SK-N-SH (cell line): ENCODE results near the gene CLEC4G. TPM values are rescaled to one million over a fixed set of nuclear protein-coding genes. Genes with fewer than 3 reads are reported as not detected.

Experiments
- CTCF ChIA-PET: fragments of 300-600, 350-600 bp; formaldehyde crosslinking; extraction: SDS; loops from one replicate; lab custom pipeline; 2021; lab: Yijun Ruan, JAX
- POLR2A ChIA-PET: fragments of 350-600 bp; sonication (Branson Sonifier 250); formaldehyde crosslinking; extraction: SDS; loops from one replicate; lab custom pipeline; 2020; ENCODE audit warnings: antibody characterized with exemption, inconsistent platforms; lab: Yijun Ruan, JAX
- DNase-seq: peaks from one replicate; pipeline ENCODE4 v3.0.0; 2012
- H2AFZ ChIP-seq: fragments of 200-600 bp; sonication (generic); 2 replicates; pipeline ENCODE4 v1.8.1; 2016; ENCODE audit warnings: antibody characterized with exemption, mild to moderate bottlenecking, low read depth
- H3F3A ChIP-seq: fragments of 200-600 bp; sonication (generic); replicated peaks from 2 replicates; pipeline ENCODE3; 2016; ENCODE audit warnings: antibody characterized with exemption, mild to moderate bottlenecking; ENCODE audit not compliant: insufficient read depth
- H3K27ac ChIP-seq, 2 experiments: fragments of 200-500 bp in 1 of 2; fragments of 200-600 bp in 1 of 2; sonication (Bioruptor generic) in 1 of 2; sonication (generic), shearing (Covaris generic) in 1 of 2; 2 replicates each; pipeline versions ENCODE4 v1.5.1 to v1.6.1; 2014 to 2016; ENCODE audit warnings: low read depth in 2 of 2, inconsistent platforms in 1 of 2, low read length in 1 of 2, mild to moderate bottlenecking in 1 of 2, mixed read lengths in 1 of 2
- H3K27me3 ChIP-seq: fragments of 200-600 bp; sonication (generic), shearing (Covaris generic); 2 replicates; pipeline ENCODE4 v1.6.1; 2016; ENCODE audit warnings: mixed run types; ENCODE audit not compliant: insufficient read depth
- H3K36me3 ChIP-seq, 2 experiments: fragments of 200-500 bp in 1 of 2; fragments of 200-600 bp in 1 of 2; sonication (Bioruptor generic) in 1 of 2; sonication (generic) in 1 of 2; replicated peaks in 1 of 2; 2 replicates each; pipeline versions ENCODE3 to v1.5.1; 2014 to 2016; ENCODE audit warnings: low read length in 1 of 2, mild to moderate bottlenecking in 1 of 2; ENCODE audit not compliant: insufficient read depth in 2 of 2, control insufficient read depth in 1 of 2
- H3K4me1 ChIP-seq, 2 experiments: fragments of 200-500 bp in 1 of 2; fragments of 200-600 bp in 1 of 2; sonication (Bioruptor generic) in 1 of 2; sonication (generic), shearing (Covaris generic) in 1 of 2; 2 replicates each; pipeline versions ENCODE4 v1.5.1 to v1.6.1; 2014 to 2016; ENCODE audit warnings: low read depth in 1 of 2, low read length in 1 of 2, mixed run types in 1 of 2; ENCODE audit not compliant: insufficient read depth in 2 of 2, control insufficient read depth in 1 of 2
- H3K4me2 ChIP-seq: fragments of 200-600 bp; sonication (generic), shearing (Covaris generic); 2 replicates; pipeline ENCODE4 v1.6.1; 2017; ENCODE audit warnings: mixed run types
- H3K4me3 ChIP-seq, 2 experiments: fragments of 200-500 bp in 1 of 2; fragments of 200-600 bp in 1 of 2; sonication (Bioruptor generic) in 1 of 2; sonication (generic), shearing (Covaris generic) in 1 of 2; 2 replicates each; pipeline versions ENCODE4 v1.5.1 to v1.8.1; 2014 to 2016; ENCODE audit warnings: low read depth in 2 of 2, inconsistent platforms in 1 of 2, low read length in 1 of 2, mild to moderate bottlenecking in 1 of 2, mixed read lengths in 1 of 2, moderate library complexity in 1 of 2
- H3K79me2 ChIP-seq: fragments of 200-600 bp; sonication (generic); 2 replicates; pipeline ENCODE4 v1.8.1; 2017; ENCODE audit warnings: mild to moderate bottlenecking; ENCODE audit not compliant: insufficient read depth
- H3K9ac ChIP-seq: fragments of 200-600 bp; sonication (generic); 2 replicates; pipeline ENCODE4 v1.6.1; 2017; ENCODE audit warnings: mixed run types
- H3K9me2 ChIP-seq: fragments of 200-600 bp; sonication (generic); 2 replicates; pipeline ENCODE4 v1.6.1; 2017; ENCODE audit warnings: mixed run types
- H3K9me3 ChIP-seq: fragments of 200-600 bp; sonication (generic); 2 replicates; pipeline ENCODE4 v1.6.1; 2017; ENCODE audit warnings: mixed run types, mild to moderate bottlenecking, moderate library complexity
- H4K20me1 ChIP-seq: fragments of 200-600 bp; sonication (generic); 2 replicates; pipeline ENCODE4 v1.6.1; 2017; ENCODE audit warnings: mild to moderate bottlenecking, mixed run types; ENCODE audit not compliant: insufficient read depth
- ELF1 ChIP-seq: IDR thresholded peaks from 2 replicates; pipeline ENCODE4 v1.4.0; 2012
- EP300 ChIP-seq, 2 experiments: IDR thresholded peaks; 2 replicates each; pipeline versions ENCODE4 v1.4.0 to v1.6.1; 2012; ENCODE audit warnings: borderline replicate concordance in 1 of 2, low read depth in 1 of 2, low read length in 1 of 2
- EZH2phosphoT487 ChIP-seq: fragments of 200-600 bp; sonication (generic); IDR thresholded peaks from 2 replicates; pipeline ENCODE4 v1.6.1; 2017; ENCODE audit warnings: low read depth, mixed run types, mild to moderate bottlenecking, antibody characterized with exemption, moderate library complexity, borderline replicate concordance
- FOSL2 ChIP-seq: IDR thresholded peaks from 2 replicates; pipeline ENCODE4 v1.4.0; 2012; ENCODE audit warnings: low read depth, mild to moderate bottlenecking, moderate library complexity, borderline replicate concordance
- NRF1 ChIP-seq: IDR thresholded peaks from 2 replicates; pipeline ENCODE4 v1.6.1; 2012; ENCODE audit warnings: low read depth, mild to moderate bottlenecking, low read length
- POLR2AphosphoS5 ChIP-seq: IDR thresholded peaks from 2 replicates; pipeline ENCODE4 v1.6.1; 2012; ENCODE audit warnings: low read depth, low read length
- RXRA ChIP-seq: IDR thresholded peaks from 2 replicates; pipeline ENCODE4 v1.4.0; 2012; ENCODE audit warnings: low read depth, mild to moderate bottlenecking, borderline replicate concordance
- SMC3 ChIP-seq: IDR thresholded peaks from 2 replicates; pipeline ENCODE4 v1.6.1; 2012; ENCODE audit warnings: low read depth, low read length, improper control_type of control experiment
- YY1 ChIP-seq: IDR thresholded peaks from 2 replicates; pipeline ENCODE4 v1.4.0; 2012; ENCODE audit warnings: low read depth, mild to moderate bottlenecking
- WGBS: methylation state at CpG from one replicate; pipeline ENCODE4 v1.1.6; 2017; ENCODE audit warnings: low lambda C conversion rate; 5-methylcytosine and 5-hydroxymethylcytosine counted together
- polyA plus RNA-seq, 3 experiments: library from polyadenylated mRNA; depleted of rRNA; stranded (reverse); fragments of >200 nt; gene quantifications; 2 replicates each; pipeline ENCODE4 v1.2.3, GENCODE V29; 2012
- TF ChIP-seq, protein P1 (sequence below): fragments of 150-350 bp; IDR thresholded peaks from 2 replicates; pipeline ENCODE4 v1.6.1; 2017; ENCODE audit warnings: antibody characterized with exemption, low read length, low read depth, borderline replicate concordance
- TF ChIP-seq, protein P2 (sequence below): IDR thresholded peaks from 2 replicates; pipeline ENCODE4 v1.6.1; 2012; ENCODE audit warnings: mild to moderate bottlenecking, low read depth, low read length, moderate library complexity
- TF ChIP-seq, protein P3 (sequence below): IDR thresholded peaks from 2 replicates; pipeline ENCODE4; 2012
- TF ChIP-seq, protein P4 (sequence below): IDR thresholded peaks from 2 replicates; pipeline ENCODE4 v1.4.0; 2012; ENCODE audit warnings: low read depth
- TF ChIP-seq, protein P5 (sequence below): IDR thresholded peaks from 2 replicates; pipeline ENCODE4 v1.4.0; 2012; ENCODE audit warnings: low read depth, borderline replicate concordance

Gene CLEC4G
- polyA plus RNA-seq, 1 of the 3 experiments (the other 2 are of a cell fraction) = not detected

DNA sequence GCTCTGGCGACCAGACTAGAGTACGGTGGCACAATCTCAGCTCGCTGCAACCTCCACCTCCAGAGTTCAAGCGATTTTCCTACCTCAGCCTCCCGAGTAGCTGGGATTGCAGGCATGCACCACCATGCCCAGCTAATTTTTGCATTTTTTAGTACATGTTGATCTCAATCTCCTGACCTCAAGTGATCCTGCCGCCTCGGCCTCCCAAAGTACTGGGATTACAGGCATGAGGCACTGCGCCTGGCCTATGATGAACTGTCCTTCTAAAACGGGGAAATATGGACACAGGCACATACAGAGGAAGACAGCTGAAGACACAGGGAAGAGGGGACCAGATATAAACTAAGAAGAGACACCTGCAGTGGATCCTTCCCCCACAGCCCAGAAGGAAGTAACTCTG lies 43.9 kb upstream of the CLEC4G start:
- no peaks in the 10 kb centered on the region for H4K20me1 ChIP-seq
- no peak overlapping the region for H2AFZ ChIP-seq
- H3K36me3 ChIP-seq = no peaks in the 10 kb centered on the region
- H3K4me3 ChIP-seq = no peak overlapping the region
- H3K9ac ChIP-seq = no peak overlapping the region
- H3K27me3 ChIP-seq = peaks cover 96% of the 10 kb centered on the region
- no peaks in the 10 kb centered on the region for H3K9me2 ChIP-seq
- TF ChIP-seq, protein P1, sequence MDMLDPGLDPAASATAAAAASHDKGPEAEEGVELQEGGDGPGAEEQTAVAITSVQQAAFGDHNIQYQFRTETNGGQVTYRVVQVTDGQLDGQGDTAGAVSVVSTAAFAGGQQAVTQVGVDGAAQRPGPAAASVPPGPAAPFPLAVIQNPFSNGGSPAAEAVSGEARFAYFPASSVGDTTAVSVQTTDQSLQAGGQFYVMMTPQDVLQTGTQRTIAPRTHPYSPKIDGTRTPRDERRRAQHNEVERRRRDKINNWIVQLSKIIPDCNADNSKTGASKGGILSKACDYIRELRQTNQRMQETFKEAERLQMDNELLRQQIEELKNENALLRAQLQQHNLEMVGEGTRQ = no peak
- TF ChIP-seq RXRA = no peak
- TF ChIP-seq ELF1 = no peak
- TF ChIP-seq, protein P2, sequence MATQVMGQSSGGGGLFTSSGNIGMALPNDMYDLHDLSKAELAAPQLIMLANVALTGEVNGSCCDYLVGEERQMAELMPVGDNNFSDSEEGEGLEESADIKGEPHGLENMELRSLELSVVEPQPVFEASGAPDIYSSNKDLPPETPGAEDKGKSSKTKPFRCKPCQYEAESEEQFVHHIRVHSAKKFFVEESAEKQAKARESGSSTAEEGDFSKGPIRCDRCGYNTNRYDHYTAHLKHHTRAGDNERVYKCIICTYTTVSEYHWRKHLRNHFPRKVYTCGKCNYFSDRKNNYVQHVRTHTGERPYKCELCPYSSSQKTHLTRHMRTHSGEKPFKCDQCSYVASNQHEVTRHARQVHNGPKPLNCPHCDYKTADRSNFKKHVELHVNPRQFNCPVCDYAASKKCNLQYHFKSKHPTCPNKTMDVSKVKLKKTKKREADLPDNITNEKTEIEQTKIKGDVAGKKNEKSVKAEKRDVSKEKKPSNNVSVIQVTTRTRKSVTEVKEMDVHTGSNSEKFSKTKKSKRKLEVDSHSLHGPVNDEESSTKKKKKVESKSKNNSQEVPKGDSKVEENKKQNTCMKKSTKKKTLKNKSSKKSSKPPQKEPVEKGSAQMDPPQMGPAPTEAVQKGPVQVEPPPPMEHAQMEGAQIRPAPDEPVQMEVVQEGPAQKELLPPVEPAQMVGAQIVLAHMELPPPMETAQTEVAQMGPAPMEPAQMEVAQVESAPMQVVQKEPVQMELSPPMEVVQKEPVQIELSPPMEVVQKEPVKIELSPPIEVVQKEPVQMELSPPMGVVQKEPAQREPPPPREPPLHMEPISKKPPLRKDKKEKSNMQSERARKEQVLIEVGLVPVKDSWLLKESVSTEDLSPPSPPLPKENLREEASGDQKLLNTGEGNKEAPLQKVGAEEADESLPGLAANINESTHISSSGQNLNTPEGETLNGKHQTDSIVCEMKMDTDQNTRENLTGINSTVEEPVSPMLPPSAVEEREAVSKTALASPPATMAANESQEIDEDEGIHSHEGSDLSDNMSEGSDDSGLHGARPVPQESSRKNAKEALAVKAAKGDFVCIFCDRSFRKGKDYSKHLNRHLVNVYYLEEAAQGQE = no peak
- TF ChIP-seq POLR2AphosphoS5 = no peak
- TF ChIP-seq, protein P3, sequence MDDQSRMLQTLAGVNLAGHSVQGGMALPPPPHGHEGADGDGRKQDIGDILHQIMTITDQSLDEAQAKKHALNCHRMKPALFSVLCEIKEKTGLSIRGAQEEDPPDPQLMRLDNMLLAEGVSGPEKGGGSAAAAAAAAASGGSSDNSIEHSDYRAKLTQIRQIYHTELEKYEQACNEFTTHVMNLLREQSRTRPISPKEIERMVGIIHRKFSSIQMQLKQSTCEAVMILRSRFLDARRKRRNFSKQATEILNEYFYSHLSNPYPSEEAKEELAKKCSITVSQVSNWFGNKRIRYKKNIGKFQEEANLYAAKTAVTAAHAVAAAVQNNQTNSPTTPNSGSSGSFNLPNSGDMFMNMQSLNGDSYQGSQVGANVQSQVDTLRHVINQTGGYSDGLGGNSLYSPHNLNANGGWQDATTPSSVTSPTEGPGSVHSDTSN = no peak
- no peak for TF ChIP-seq NRF1
- no peak for TF ChIP-seq SMC3
- no peaks in the 10 kb centered on the region; a peak in 1 of 4 replicates for H3K4me1 ChIP-seq
- no peaks in the 10 kb centered on the region for H3K79me2 ChIP-seq
- no peak overlapping the region for H3K4me2 ChIP-seq
- ChIA-PET POLR2A (interaction anchor here (0.6 kb wide), 1 partner anchor 1001 kb away, joined by 4 read pairs; no protein-coding TSS in a partner anchor), CTCF (interaction anchor here (0.6 to 0.9 kb wide), 2 partner anchors 207 to 211 kb away, joined by 3 read pairs; no protein-coding TSS in a partner anchor)
- no peaks in the 10 kb centered on the region for H3K9me3 ChIP-seq
- 24% methylated on average over 9 of the region's 9 CpGs for WGBS
- H3F3A ChIP-seq = no peaks in the 10 kb centered on the region
- DNase-seq = no peak
- no peak overlapping the region for H3K27ac ChIP-seq

DNA sequence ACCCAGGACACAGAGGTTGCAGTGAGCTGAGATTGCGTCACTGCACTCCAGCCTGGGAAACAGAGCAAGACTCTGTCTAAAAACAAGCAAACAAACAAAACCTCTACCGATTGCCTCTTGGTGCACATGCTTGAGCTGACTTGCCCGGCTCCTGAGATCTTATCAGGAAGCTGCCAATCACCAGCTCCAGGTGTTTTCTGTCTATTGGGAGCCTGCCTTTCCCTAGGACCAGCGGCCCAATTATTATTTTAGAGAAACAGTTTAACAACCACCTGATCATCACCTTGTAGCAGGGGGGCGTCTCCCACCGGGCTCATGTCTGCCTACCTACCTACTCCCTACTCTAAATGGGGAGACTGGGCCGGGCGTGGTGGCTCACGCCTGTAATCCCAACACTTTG lies 41.9 kb upstream of the CLEC4G start:
- ChIA-PET CTCF (no interaction called here), POLR2A (no interaction called here)
- no peaks in the 10 kb centered on the region for H3K79me2 ChIP-seq
- no peak for DNase-seq
- H3K27ac ChIP-seq = no peak overlapping the region
- WGBS = 18% methylated on average over 9 of the region's 9 CpGs
- H3K4me3 ChIP-seq = no peak overlapping the region
- H3K9me2 ChIP-seq = no peaks in the 10 kb centered on the region
- no peak overlapping the region for H3K9ac ChIP-seq
- H3K4me1 ChIP-seq = no peaks in the 10 kb centered on the region
- peaks cover 85% of the 10 kb centered on the region for H3K27me3 ChIP-seq
- no peaks in the 10 kb centered on the region for H4K20me1 ChIP-seq
- H2AFZ ChIP-seq = no peak overlapping the region
- no peak overlapping the region for H3K4me2 ChIP-seq
- no peaks in the 10 kb centered on the region for H3K9me3 ChIP-seq
- H3F3A ChIP-seq = no peaks in the 10 kb centered on the region
- no peaks in the 10 kb centered on the region for H3K36me3 ChIP-seq
- TF ChIP-seq, protein P4, sequence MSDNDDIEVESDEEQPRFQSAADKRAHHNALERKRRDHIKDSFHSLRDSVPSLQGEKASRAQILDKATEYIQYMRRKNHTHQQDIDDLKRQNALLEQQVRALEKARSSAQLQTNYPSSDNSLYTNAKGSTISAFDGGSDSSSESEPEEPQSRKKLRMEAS = no peak
- TF ChIP-seq, protein P3 = no peak
- TF ChIP-seq FOSL2 (no peak), EP300 (IDR thresholded peaks at IDR 0.05; ENCODE audit: borderline replicate concordance in 1 of 2, low read depth in 1 of 2, low read length in 1 of 2) (no peak), YY1 (no peak), ELF1 (no peak), EZH2phosphoT487 (no peak), POLR2AphosphoS5 (no peak)
- TF ChIP-seq, protein P2 = no peak
- TF ChIP-seq, protein P5, sequence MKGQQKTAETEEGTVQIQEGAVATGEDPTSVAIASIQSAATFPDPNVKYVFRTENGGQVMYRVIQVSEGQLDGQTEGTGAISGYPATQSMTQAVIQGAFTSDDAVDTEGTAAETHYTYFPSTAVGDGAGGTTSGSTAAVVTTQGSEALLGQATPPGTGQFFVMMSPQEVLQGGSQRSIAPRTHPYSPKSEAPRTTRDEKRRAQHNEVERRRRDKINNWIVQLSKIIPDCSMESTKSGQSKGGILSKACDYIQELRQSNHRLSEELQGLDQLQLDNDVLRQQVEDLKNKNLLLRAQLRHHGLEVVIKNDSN = no peak
